Adrenal gland (tissue), 5 donors: Measurements from ENCODE around the gene COQ10B.

Source experiments
- POLR2A ChIP-seq, 2 donors: fragments of 450-650 bp; IDR thresholded peaks; one replicate each; pipeline ENCODE4 v1.6.1; 2017; ENCODE audit warnings: antibody characterized with exemption in 2 of 2, mild to moderate bottlenecking in 2 of 2, moderate library complexity in 1 of 2
- TF ChIP-seq, protein P1 (sequence below), 6 experiments: fragments of 450-650 bp in 4 of 6; fragments of 200-600 bp in 2 of 6; sonication (generic) in 1 of 6; IDR thresholded peaks; 1 replicate in 5 of 6; 2 replicates in 1 of 6; pipeline versions ENCODE4 v1.5.1 to v1.8.0; 2016 to 2021; ENCODE audit warnings: antibody characterized with exemption in 6 of 6, mild to moderate bottlenecking in 2 of 6, moderate library complexity in 1 of 6
- donor health status: DM: no; HTN: no; CAD: no.

DNA sequence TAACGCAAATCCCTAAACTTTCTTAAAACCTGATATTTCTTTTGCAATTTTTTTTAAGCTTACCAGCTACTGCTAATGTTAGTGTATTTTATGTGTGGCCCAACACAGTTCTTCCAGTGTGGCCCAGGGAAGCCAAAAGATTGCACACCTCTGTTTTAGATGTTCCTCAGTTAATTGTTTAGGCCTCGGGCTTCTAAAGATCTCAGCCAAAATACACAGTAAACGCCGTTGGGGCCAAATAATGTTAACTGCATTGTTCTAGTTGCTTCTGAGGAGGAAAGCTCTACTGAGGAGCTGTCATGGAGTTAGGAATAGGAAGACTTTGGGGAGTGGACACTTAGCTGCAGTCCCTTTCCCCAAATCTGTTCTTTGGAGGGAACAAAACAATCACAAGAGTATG lies 48.8 kb downstream of the COQ10B start:
- TF ChIP-seq, protein P1, sequence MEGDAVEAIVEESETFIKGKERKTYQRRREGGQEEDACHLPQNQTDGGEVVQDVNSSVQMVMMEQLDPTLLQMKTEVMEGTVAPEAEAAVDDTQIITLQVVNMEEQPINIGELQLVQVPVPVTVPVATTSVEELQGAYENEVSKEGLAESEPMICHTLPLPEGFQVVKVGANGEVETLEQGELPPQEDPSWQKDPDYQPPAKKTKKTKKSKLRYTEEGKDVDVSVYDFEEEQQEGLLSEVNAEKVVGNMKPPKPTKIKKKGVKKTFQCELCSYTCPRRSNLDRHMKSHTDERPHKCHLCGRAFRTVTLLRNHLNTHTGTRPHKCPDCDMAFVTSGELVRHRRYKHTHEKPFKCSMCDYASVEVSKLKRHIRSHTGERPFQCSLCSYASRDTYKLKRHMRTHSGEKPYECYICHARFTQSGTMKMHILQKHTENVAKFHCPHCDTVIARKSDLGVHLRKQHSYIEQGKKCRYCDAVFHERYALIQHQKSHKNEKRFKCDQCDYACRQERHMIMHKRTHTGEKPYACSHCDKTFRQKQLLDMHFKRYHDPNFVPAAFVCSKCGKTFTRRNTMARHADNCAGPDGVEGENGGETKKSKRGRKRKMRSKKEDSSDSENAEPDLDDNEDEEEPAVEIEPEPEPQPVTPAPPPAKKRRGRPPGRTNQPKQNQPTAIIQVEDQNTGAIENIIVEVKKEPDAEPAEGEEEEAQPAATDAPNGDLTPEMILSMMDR (IDR thresholded peaks at IDR 0.05) = no peak
- TF ChIP-seq POLR2A (IDR thresholded peaks at IDR 0.05) = no peak
